GM13977 (cell line): Measurements from ENCODE around the gene TNIP1.

Source experiments
- DNase-seq: peaks from one replicate; pipeline ENCODE4 v3.0.0; 2012; ENCODE audit warnings: low spot score
- CTCF ChIP-seq: IDR thresholded peaks from 2 replicates; pipeline ENCODE4 v1.5.1; 2012; ENCODE audit warnings: mild to moderate bottlenecking, control low read depth; ENCODE audit not compliant: insufficient read depth; ENCODE audit errors: extremely low read depth, missing control alignments
- in situ Hi-C: fragments of 300-500 bp; cut with MboI; formaldehyde crosslinking; loops from one replicate; pipeline ENCODE4 v1.12.0; 2022; ENCODE audit warnings: low sequenced_read_pairs, low pct_unique_long_range_greater_than_20kb, mixed read lengths, inconsistent platforms; ENCODE audit not compliant: unreplicated experiment

Gene TNIP1

GRCh38 chr5:151048526-151048925 is 32.3 kb downstream of the TNIP1 start:
- DNase-seq = no peak
- in situ Hi-C loops = no loop called here

GRCh38 chr5:151047814-151048425 is 32.9 kb downstream of the TNIP1 start:
- in situ Hi-C loops = no loop called here
- peak; percentile 83 for TF ChIP-seq CTCF
- no peak for DNase-seq

More at GRCh38 chr5:151048526-151048925, 32.3 kb downstream of the TNIP1 start:
- peak; percentile 27 for TF ChIP-seq CTCF

- DNase-seq = no peak
- TF ChIP-seq CTCF = no peak
- in situ Hi-C loops = no loop called here
Measured at GRCh38 chr5:151042453-151043093, 38.3 kb downstream of the TNIP1 start.

GRCh38 chr5:151041577-151042268 is 39.1 kb downstream of the TNIP1 start:
- in situ Hi-C loops = no loop called here
- no peak for DNase-seq
- no peak for TF ChIP-seq CTCF

GRCh38 chr5:151040211-151040747 is 40.6 kb downstream of the TNIP1 start:
- in situ Hi-C loops = no loop called here
- no peak for DNase-seq
- no peak for TF ChIP-seq CTCF

- no peak for TF ChIP-seq CTCF
Measured at GRCh38 chr5:151039665-151040064, 41.2 kb downstream of the TNIP1 start.

More at GRCh38 chr5:151039665-151040064, 41.2 kb downstream of the TNIP1 start:
- in situ Hi-C loops = no loop called here
- no peak for DNase-seq
